HEK293T (cell line): ENCODE data around the gene BRINP3.

Experiments used
- CTCF ChIA-PET: fragments of 350-600 bp; formaldehyde crosslinking; extraction: SDS; loops from one replicate; lab custom pipeline; 2021; ENCODE audit warnings: antibody characterized with exemption, inconsistent platforms; lab: Yijun Ruan, JAX
- POLR2A ChIA-PET: fragments of 350-600 bp; formaldehyde crosslinking; extraction: SDS; loops from one replicate; lab custom pipeline; 2020; ENCODE audit warnings: antibody characterized with exemption, inconsistent platforms; lab: Yijun Ruan, JAX
- DNase-seq: peaks from one replicate; pipeline ENCODE4 v3.0.0; 2012; ENCODE audit warnings: mixed read lengths; ENCODE audit errors: extremely low spot score
- ARNT ChIP-seq: fragments of 450-650 bp; IDR thresholded peaks from 2 replicates; pipeline ENCODE4 v1.6.1; 2017; ENCODE audit warnings: mild to moderate bottlenecking
- BHLHE40 ChIP-seq: fragments of 450-650 bp; IDR thresholded peaks from 2 replicates; pipeline ENCODE4 v1.6.1; 2016; ENCODE audit warnings: mild to moderate bottlenecking, moderate library complexity, borderline replicate concordance
- CTBP1 ChIP-seq: fragments of 450-650 bp; IDR thresholded peaks from 2 replicates; pipeline ENCODE4 v1.6.1; 2016; ENCODE audit warnings: borderline replicate concordance
- ELF4 ChIP-seq: fragments of 450-650 bp; IDR thresholded peaks from 2 replicates; pipeline ENCODE4 v1.6.1; 2017; ENCODE audit warnings: antibody characterized with exemption
- FOXA1 ChIP-seq: fragments of 450-650 bp; IDR thresholded peaks from 2 replicates; pipeline ENCODE4 v1.6.1; 2016; ENCODE audit warnings: mild to moderate bottlenecking
- FOXK2 ChIP-seq: fragments of 450-650 bp; IDR thresholded peaks from 2 replicates; pipeline ENCODE4 v1.6.1; 2016; ENCODE audit warnings: mild to moderate bottlenecking
- FOXM1 ChIP-seq: fragments of 450-650 bp; IDR thresholded peaks from 2 replicates; pipeline ENCODE4 v1.6.1; 2017; ENCODE audit warnings: mild to moderate bottlenecking, borderline replicate concordance
- HDGF ChIP-seq: fragments of 450-650 bp; IDR thresholded peaks from 2 replicates; pipeline ENCODE4 v1.6.1; 2017; ENCODE audit warnings: antibody characterized with exemption, borderline replicate concordance
- L3MBTL2 ChIP-seq: fragments of 450-650 bp; conservative IDR thresholded peaks from 2 replicates; pipeline ENCODE4 v1.6.1; 2016; ENCODE audit warnings: mild to moderate bottlenecking
- LEF1 ChIP-seq: fragments of 450-650 bp; IDR thresholded peaks from 2 replicates; pipeline ENCODE4 v1.6.1; 2017; ENCODE audit warnings: mild to moderate bottlenecking, borderline replicate concordance
- NFRKB ChIP-seq: fragments of 450-650 bp; IDR thresholded peaks from 2 replicates; pipeline ENCODE4 v1.6.1; 2016; ENCODE audit warnings: mild to moderate bottlenecking, moderate library complexity
- SP1 ChIP-seq: fragments of 450-650 bp; IDR thresholded peaks from 2 replicates; pipeline ENCODE4 v1.6.1; 2017
- SUZ12 ChIP-seq: fragments of 450-650 bp; IDR thresholded peaks from 2 replicates; pipeline ENCODE4 v1.6.1; 2016; ENCODE audit warnings: mild to moderate bottlenecking
- TARDBP ChIP-seq: fragments of 450-650 bp; IDR thresholded peaks from 2 replicates; pipeline ENCODE4 v1.6.1; 2016
- ZNF384 ChIP-seq: fragments of 450-650 bp; IDR thresholded peaks from 2 replicates; pipeline ENCODE4 v1.6.1; 2016
- TF ChIP-seq, protein P1 (sequence below): fragments of 450-650 bp; IDR thresholded peaks from 2 replicates; pipeline ENCODE4 v1.6.1; 2016

The BRINP3 gene

DNA sequence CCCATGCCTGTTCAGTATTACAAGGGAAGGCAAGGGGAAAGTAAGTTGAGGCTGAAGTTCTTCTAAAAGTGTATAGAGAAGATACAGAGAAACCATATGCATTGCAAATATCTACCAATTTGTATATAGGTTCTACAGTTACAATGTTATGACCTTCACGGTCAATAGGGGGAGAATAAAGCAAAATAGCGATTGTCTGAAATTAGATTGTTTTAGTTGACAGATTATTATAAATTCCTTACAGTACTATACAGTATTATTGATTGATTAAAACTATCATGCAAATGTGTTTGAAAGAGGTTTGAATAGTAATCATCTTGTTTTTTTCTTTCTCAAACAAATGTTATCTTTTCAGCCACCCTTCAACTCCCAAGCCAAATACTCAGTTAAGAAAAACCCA, 13.7 kb upstream of the BRINP3 start:
- TF ChIP-seq BHLHE40: no peak
- TF ChIP-seq, protein P1, sequence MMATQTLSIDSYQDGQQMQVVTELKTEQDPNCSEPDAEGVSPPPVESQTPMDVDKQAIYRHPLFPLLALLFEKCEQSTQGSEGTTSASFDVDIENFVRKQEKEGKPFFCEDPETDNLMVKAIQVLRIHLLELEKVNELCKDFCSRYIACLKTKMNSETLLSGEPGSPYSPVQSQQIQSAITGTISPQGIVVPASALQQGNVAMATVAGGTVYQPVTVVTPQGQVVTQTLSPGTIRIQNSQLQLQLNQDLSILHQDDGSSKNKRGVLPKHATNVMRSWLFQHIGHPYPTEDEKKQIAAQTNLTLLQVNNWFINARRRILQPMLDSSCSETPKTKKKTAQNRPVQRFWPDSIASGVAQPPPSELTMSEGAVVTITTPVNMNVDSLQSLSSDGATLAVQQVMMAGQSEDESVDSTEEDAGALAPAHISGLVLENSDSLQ: no peak
- no peak for TF ChIP-seq CTBP1
- TF ChIP-seq SP1: no peak
- no peak for TF ChIP-seq ZNF384
- no peak for TF ChIP-seq SUZ12
- TF ChIP-seq HDGF: no peak
- no peak for TF ChIP-seq TARDBP
- no peak for TF ChIP-seq ELF4
- TF ChIP-seq LEF1: no peak
- no peak for TF ChIP-seq FOXK2
- no peak for TF ChIP-seq NFRKB
- TF ChIP-seq L3MBTL2: no peak
- no peak for TF ChIP-seq FOXM1
- TF ChIP-seq ARNT: no peak
- TF ChIP-seq FOXA1: no peak

DNA sequence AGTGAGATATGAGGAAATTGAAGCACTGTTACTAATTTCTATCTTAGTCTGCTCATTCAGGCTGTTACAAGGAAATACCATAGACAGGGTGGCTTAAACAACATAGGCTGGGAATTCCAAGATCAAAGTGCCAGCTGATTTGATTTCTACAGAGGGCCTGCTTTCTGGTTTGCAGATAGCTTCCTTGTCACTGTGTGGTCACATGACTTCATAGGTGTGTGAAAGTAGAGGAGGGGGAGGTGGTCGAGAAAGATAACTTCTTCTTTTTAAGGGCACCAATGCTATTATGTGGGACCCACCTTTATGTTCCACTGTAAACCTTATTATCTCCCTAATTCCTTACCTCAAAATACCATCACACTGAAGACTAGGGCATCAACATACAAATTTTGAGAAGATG, 6.4 kb upstream of the BRINP3 start:
- ChIA-PET CTCF (interaction anchor here (0.6 kb wide), 1 partner anchor 1234 kb away, joined by 3 read pairs; no protein-coding TSS in a partner anchor), POLR2A (no interaction called here)
- DNase-seq: no peak
- TF ChIP-seq HDGF (no peak), ELF4 (no peak), ZNF384 (no peak), FOXA1 (no peak), SP1 (no peak), NFRKB (no peak), SUZ12 (no peak), FOXK2 (no peak), CTBP1 (no peak), BHLHE40 (no peak), ARNT (no peak), TARDBP (no peak), L3MBTL2 (no peak), FOXM1 (no peak), LEF1 (no peak)
- TF ChIP-seq, protein P1: no peak

More for the DNA sequence above, 13.7 kb upstream of the BRINP3 start:
- no peak for DNase-seq
- ChIA-PET POLR2A (no interaction called here), CTCF (no interaction called here)

DNA sequence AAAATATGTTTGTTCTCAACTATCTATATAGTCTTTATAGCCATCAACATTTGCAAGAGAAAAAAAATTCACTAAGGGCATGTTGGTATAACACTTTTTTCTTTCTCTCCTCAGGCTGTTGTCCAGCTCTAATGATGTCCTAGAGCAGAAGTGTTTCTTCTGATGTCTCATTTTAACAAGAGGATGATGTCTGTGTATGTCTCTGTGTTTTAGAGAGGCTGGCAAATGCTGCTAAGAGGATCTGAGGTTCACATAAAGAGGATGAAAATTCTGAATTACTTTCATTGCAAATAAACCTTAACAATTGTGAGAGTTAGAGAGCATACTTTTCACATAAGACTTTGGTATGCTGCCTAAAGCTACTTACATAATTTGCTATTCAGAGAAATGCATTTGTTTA, 2.6 kb upstream of the BRINP3 start:
- ChIA-PET CTCF (no interaction called here), POLR2A (no interaction called here)
- TF ChIP-seq FOXM1: no peak
- TF ChIP-seq SP1: no peak
- TF ChIP-seq NFRKB: no peak
- TF ChIP-seq CTBP1: no peak
- no peak for TF ChIP-seq FOXA1
- DNase-seq: no peak

DNA sequence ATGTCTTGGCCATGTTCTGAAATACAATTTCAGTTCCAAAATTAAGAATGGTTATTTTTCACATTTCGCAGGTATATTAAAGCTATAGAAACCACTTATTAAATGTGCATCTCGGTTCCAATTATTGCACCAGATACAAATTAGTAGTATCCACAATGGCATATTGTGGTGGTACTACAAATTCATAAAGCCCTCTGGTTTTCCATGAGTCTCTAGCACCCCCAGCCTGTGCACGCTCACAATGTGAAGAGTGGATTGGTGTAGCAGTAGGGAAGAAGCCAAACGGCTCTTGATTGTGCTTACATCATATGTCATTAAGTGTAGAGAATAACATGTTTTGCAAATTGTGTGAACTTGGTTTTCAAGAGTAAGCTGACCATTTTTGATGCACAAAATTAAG, 1.9 kb upstream of the BRINP3 start:
- ChIA-PET CTCF (no interaction called here), POLR2A (interaction anchor here (0.9 kb wide), 1 partner anchor 213 kb away, joined by 3 read pairs; no protein-coding TSS in a partner anchor)
- peak; percentile 12 for DNase-seq
- TF ChIP-seq TARDBP: no peak
- TF ChIP-seq L3MBTL2: no peak
- TF ChIP-seq, protein P1: no peak
- no peak for TF ChIP-seq SP1
- no peak for TF ChIP-seq SUZ12
- no peak for TF ChIP-seq LEF1
- TF ChIP-seq ARNT: no peak
- TF ChIP-seq FOXM1: no peak
- TF ChIP-seq NFRKB: no peak
- no peak for TF ChIP-seq FOXK2
- TF ChIP-seq FOXA1: no peak
- no peak for TF ChIP-seq HDGF
- no peak for TF ChIP-seq CTBP1
- TF ChIP-seq BHLHE40: no peak
- TF ChIP-seq ZNF384: no peak
- no peak for TF ChIP-seq ELF4

DNA sequence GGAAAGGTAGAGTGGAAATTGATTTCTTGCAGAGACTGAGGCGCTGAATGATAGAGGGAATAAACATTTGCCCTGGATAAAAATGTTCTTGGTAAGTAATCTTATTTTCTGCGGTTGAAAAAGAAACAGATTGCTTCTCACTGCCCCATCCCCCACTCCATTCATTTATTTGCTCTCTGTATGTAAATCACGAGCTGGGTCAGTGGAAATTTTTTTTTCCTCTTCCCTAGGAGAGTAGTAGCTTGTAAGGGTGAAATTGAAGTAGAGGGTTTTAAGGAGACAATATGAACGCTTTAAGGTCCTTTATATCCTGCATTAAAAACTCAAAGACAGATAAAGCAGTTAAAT, 1.4 kb upstream of the BRINP3 start:
- TF ChIP-seq, protein P1: no peak
- no peak for TF ChIP-seq FOXM1
- TF ChIP-seq L3MBTL2: 0 out of 2 replicates have a peak, but pooled peaks have one; percentile 15
- peak; percentile 77 for TF ChIP-seq ZNF384
- DNase-seq: no peak
- POLR2A ChIA-PET: interaction anchor here (0.9 kb wide), 1 partner anchor 213 kb away, joined by 3 read pairs; no protein-coding TSS in a partner anchor
- CTCF ChIA-PET: no interaction called here
